Esophagus muscularis mucosa (tissue), 4 donors: Measurements from ENCODE around the gene RFK. TPM values are rescaled to one million over a fixed set of nuclear protein-coding genes. Genes with fewer than 3 reads are reported as not detected.

Source experiments
- DNase-seq: peaks from one replicate; pipeline ENCODE4 v3.0.0-alpha.2; 2017; ENCODE audit errors: extremely low spot score
- H3K27ac ChIP-seq, 4 donors: fragments of 200-600 bp; sonication (generic); replicated peaks in 1 of 4; 1 replicate in 3 of 4; 2 replicates in 1 of 4; pipeline ENCODE4 v1.5.1; 2016 to 2019; ENCODE audit warnings: mild to moderate bottlenecking in 1 of 4
- H3K27me3 ChIP-seq, 4 donors: fragments of 200-600 bp; sonication (generic); one replicate each; pipeline versions ENCODE4 v1.5.1 to v1.6.0; 2016 to 2019
- H3K36me3 ChIP-seq, 4 donors: fragments of 200-600 bp; sonication (generic); one replicate each; pipeline ENCODE4 v1.5.1; 2016 to 2019
- H3K4me1 ChIP-seq, 4 donors: fragments of 200-600 bp; sonication (generic); one replicate each; pipeline ENCODE4 v1.5.1; 2016 to 2019
- H3K4me3 ChIP-seq, 4 donors: fragments of 200-600 bp; sonication (generic); 1 replicate in 2 of 4; 2 replicates in 2 of 4; pipeline ENCODE4 v1.5.1; 2016 to 2019; ENCODE audit warnings: mild to moderate bottlenecking in 4 of 4, moderate library complexity in 1 of 4
- H3K9me3 ChIP-seq, 4 donors: fragments of 200-600 bp; sonication (generic); 1 replicate in 3 of 4; 2 replicates in 1 of 4; pipeline ENCODE4 v1.5.1; 2016 to 2019
- EP300 ChIP-seq: sonication (generic); formaldehyde crosslinking; IDR thresholded peaks from one replicate; pipeline ENCODE4 v1.6.1; 2017; ENCODE audit warnings: antibody characterized with exemption
- POLR2A ChIP-seq: fragments of 450-650 bp; IDR thresholded peaks from one replicate; pipeline ENCODE4 v1.6.1; 2017; ENCODE audit warnings: antibody characterized with exemption, moderate library complexity, mild to moderate bottlenecking, low read depth
- POLR2AphosphoS5 ChIP-seq, 2 donors: sonication (generic); formaldehyde crosslinking; IDR thresholded peaks; one replicate each; pipeline ENCODE4 v1.6.1; 2017; ENCODE audit warnings: antibody characterized with exemption in 2 of 2
- WGBS: methylation state at CpG from one replicate; pipeline ENCODE4 v1.1.5; 2018; 5-methylcytosine and 5-hydroxymethylcytosine counted together
- intact Hi-C: fragments of 100-400 bp; cut with DNase I; formaldehyde crosslinking; loops from one replicate; pipeline ENCODE4 v1.15.1; 2023
- total RNA-seq, 4 donors: library from RNA; depleted of rRNA; stranded (reverse); fragments of >200 nt; gene quantifications; one replicate each; pipeline versions ENCODE4 v1.1.0 to v1.2.1, GENCODE V29; 2016
- TF ChIP-seq, protein P1 (sequence below), 3 experiments: fragments of 200-600 bp in 2 of 3; fragments of 450-650 bp in 1 of 3; sonication (generic) in 2 of 3; IDR thresholded peaks; one replicate each; pipeline ENCODE4 v1.5.1; 2017 to 2019; ENCODE audit warnings: antibody characterized with exemption in 3 of 3, mild to moderate bottlenecking in 2 of 3, moderate library complexity in 1 of 3

Gene RFK
- total RNA-seq, 4 donors from 2014 or later, result 19.1 to 27.3 (median 19.6) TPM

DNA sequence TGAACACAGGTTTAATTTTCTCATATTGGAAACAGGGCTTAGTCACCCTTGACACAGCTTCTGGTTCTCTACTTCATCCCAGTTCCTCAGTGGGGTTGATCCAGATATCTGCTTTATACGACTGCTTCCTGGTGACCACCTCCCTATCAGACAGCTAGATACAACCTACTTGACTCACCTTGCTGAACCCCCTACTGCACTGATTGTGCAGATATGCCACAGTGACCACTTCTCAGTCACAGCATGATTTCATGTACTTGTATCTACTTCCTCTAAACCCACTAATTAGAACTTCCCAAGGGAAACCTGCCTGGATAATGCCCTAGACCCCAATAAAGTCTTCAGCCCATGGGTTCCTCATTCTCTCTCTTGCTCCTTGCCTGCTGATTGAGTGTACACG is 18.4 kb upstream of the RFK start:
- Histone ChIP-seq H3K4me3 (no peak overlapping the region), H3K36me3 (no peaks in the 10 kb centered on the region), H3K9me3 (peaks cover 0 to 6% (median 0%) of the 10 kb centered on the region in 4 donors), H3K4me1 (no peaks in the 10 kb centered on the region), H3K27ac (no peak overlapping the region), H3K27me3 (no peaks in the 10 kb centered on the region)
- TF ChIP-seq POLR2AphosphoS5 (IDR thresholded peaks at IDR 0.05) (no peak), EP300 (no peak), POLR2A (no peak)
- 65% methylated on average over 2 of the region's 2 CpGs for WGBS
- intact Hi-C loops, result no loop called here
- DNase-seq, result peak; percentile 90

DNA sequence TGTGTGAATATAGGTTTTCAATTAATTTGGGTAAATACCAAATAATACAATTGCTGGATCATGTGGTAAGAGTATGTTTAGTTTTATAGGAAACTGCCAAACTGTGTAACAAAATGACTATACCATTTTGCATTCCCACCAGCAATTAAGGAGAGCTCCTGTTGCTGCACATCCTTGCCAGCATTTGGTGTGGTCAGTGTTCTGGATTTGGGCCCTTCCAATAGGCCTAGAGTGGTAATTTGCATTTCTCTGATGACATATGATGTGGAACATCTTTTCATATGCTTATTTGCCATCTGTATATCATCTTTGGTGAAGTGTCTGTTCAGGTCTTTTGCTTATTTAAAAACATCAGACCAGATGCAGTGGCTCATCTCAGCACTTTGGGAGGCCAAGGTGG is 11.6 kb upstream of the RFK start:
- DNase-seq, result no peak
- H3K9me3 ChIP-seq, result no peaks in the 10 kb centered on the region
- H3K36me3 ChIP-seq, result no peaks in the 10 kb centered on the region
- H3K4me3 ChIP-seq, result no peak overlapping the region
- peaks cover 5 to 10% (median 9%) of the 10 kb centered on the region in 4 donors for H3K4me1 ChIP-seq
- intact Hi-C loops, result no loop called here
- no peak overlapping the region for H3K27ac ChIP-seq
- no peak for TF ChIP-seq POLR2AphosphoS5 (IDR thresholded peaks at IDR 0.05)
- no peak for TF ChIP-seq POLR2A
- TF ChIP-seq, protein P1, sequence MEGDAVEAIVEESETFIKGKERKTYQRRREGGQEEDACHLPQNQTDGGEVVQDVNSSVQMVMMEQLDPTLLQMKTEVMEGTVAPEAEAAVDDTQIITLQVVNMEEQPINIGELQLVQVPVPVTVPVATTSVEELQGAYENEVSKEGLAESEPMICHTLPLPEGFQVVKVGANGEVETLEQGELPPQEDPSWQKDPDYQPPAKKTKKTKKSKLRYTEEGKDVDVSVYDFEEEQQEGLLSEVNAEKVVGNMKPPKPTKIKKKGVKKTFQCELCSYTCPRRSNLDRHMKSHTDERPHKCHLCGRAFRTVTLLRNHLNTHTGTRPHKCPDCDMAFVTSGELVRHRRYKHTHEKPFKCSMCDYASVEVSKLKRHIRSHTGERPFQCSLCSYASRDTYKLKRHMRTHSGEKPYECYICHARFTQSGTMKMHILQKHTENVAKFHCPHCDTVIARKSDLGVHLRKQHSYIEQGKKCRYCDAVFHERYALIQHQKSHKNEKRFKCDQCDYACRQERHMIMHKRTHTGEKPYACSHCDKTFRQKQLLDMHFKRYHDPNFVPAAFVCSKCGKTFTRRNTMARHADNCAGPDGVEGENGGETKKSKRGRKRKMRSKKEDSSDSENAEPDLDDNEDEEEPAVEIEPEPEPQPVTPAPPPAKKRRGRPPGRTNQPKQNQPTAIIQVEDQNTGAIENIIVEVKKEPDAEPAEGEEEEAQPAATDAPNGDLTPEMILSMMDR (IDR thresholded peaks at IDR 0.05), result no peak
- no peak for TF ChIP-seq EP300
- no peaks in the 10 kb centered on the region for H3K27me3 ChIP-seq

DNA sequence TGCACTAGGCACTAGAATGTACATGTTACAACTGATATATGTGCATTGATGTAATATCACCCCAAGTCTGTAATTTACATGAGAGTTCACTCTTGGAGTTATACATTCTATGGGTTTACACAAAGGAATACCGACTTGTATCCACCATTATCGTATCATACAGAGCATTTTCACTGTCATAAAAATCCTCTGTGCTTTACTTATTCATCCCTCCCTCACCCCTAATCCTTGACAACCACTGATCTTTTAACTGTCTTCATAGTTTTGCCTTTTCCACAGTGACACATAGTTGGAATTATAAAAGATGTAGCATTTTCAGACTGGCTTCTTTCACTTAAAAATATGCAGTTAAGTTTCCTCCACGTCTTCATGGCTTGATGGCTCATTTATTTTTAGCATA is 11.1 kb upstream of the RFK start:
- intact Hi-C loops, result no loop called here

DNA sequence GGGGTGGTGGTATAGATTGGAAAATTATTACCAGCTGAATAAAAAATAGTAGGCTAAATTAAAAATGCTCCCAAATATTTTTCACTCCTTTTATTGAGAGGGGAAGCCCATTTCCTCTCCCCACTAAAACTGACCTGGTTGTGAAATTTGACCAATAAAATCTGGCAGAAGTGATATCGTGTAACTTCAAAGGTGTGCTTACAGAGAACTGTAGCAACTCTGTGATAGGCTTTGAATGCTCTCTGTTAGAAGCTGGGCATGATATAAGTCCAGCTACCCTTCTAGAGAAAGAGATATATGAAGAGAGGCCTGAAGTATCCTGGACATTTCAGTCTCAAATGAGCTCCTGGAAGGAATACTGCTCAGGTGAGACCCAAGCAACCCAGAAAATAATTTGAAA is 10.2 kb upstream of the RFK start:
- TF ChIP-seq, protein P1 (IDR thresholded peaks at IDR 0.05), result no peak
- TF ChIP-seq POLR2A (no peak), EP300 (no peak)
- Histone ChIP-seq H3K27me3 (no peaks in the 10 kb centered on the region), H3K4me3 (no peak overlapping the region), H3K4me1 (peaks cover 5 to 10% (median 9%) of the 10 kb centered on the region in 4 donors), H3K9me3 (no peaks in the 10 kb centered on the region), H3K27ac (no peak overlapping the region), H3K36me3 (no peaks in the 10 kb centered on the region)
- no peak for DNase-seq
- intact Hi-C loops, result no loop called here
- 78% methylated on average over 1 of the region's 1 CpG for WGBS

More for the DNA sequence above, 11.1 kb upstream of the RFK start:
- TF ChIP-seq, protein P1 (IDR thresholded peaks at IDR 0.05), result no peak
- TF ChIP-seq POLR2A (no peak), POLR2AphosphoS5 (IDR thresholded peaks at IDR 0.05) (no peak), EP300 (no peak)
- H3K4me1 ChIP-seq, result peaks cover 5 to 10% (median 9%) of the 10 kb centered on the region in 4 donors
- H3K4me3 ChIP-seq, result no peak overlapping the region
- H3K27ac ChIP-seq, result no peak overlapping the region
- no peak for DNase-seq
- H3K9me3 ChIP-seq, result no peaks in the 10 kb centered on the region
- WGBS, result 61% methylated on average over 3 of the region's 3 CpGs
- no peaks in the 10 kb centered on the region for H3K27me3 ChIP-seq
- no peaks in the 10 kb centered on the region for H3K36me3 ChIP-seq

DNA sequence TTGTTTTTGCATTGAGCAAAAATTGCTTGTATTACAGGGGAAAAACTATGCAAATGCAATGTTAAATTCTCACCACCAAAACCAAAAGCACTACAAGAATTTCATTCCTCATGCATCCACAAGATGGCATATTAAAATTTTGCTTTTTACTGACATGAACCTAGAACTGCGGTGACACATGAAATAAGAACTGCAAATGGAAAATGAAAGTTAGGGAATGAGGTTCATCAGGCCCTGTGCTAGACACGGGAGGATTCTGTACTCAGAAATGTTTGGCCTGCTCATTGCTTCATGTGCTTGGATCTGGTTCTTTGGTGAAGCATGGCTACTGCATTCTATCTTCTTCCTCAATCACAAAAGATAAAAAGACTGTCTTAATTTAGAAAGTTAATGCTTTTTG is 9.1 kb upstream of the RFK start:
- 0% methylated on average over 2 of the region's 2 CpGs for WGBS
- H3K36me3 ChIP-seq, result no peaks in the 10 kb centered on the region
- H3K4me1 ChIP-seq, result peaks cover 5 to 10% (median 9%) of the 10 kb centered on the region in 4 donors
- TF ChIP-seq POLR2A (no peak), EP300 (no peak), POLR2AphosphoS5 (IDR thresholded peaks at IDR 0.05) (peak in 1 of 2 donors; percentile 29)
- TF ChIP-seq, protein P1 (IDR thresholded peaks at IDR 0.05), result peak; percentile 51 to 68 (median 53)
- H3K27me3 ChIP-seq, result no peaks in the 10 kb centered on the region
- peak overlapping the region in 1 of 4 donors; percentile 27 for H3K4me3 ChIP-seq
- intact Hi-C loops, result no loop called here
- peak overlapping the region in 3 of 4 donors; percentile 38 to 61 (median 55) for H3K27ac ChIP-seq
- DNase-seq, result no peak
- no peaks in the 10 kb centered on the region for H3K9me3 ChIP-seq
